Neural cell (in vitro differentiated cells): ENCODE results near the gene ABCA2. TPM values are rescaled to one million over a fixed set of nuclear protein-coding genes. Genes with fewer than 3 reads are reported as not detected.
A peak's percentile ranks its signal among the peaks of the same experiment; 100 is the strongest.

ENCODE experiments used
- H2AFZ ChIP-seq: fragments of 200-600, 300-800 bp; sonication (generic), shearing (Covaris generic); 2 replicates; pipeline ENCODE4 v1.6.0; 2014; ENCODE audit warnings: low read depth, mild to moderate bottlenecking, antibody characterized with exemption, low read length, moderate library complexity
- H3F3A ChIP-seq: fragments of 200-600 bp; shearing (Covaris generic); 2 replicates; pipeline ENCODE4 v1.6.1; 2016; ENCODE audit warnings: mild to moderate bottlenecking, moderate library complexity, mixed read lengths, antibody characterized with exemption, low read length; ENCODE audit not compliant: insufficient read depth, poor library complexity, severe bottlenecking
- H3K27ac ChIP-seq: fragments of 200-600, 300-800 bp; sonication (generic), shearing (Covaris generic); 2 replicates; pipeline ENCODE4 v1.5.1; 2014; ENCODE audit warnings: mild to moderate bottlenecking, low read length, moderate library complexity
- H3K27me3 ChIP-seq: fragments of 300-800, 200-600 bp; sonication (generic), shearing (Covaris generic); 2 replicates; pipeline ENCODE4 v1.6.0; 2014; ENCODE audit warnings: mild to moderate bottlenecking, low read depth, low read length, moderate library complexity; ENCODE audit not compliant: insufficient read depth
- H3K36me3 ChIP-seq: fragments of 300-800, 200-600 bp; sonication (generic), shearing (Covaris generic); 2 replicates; pipeline ENCODE4 v1.5.1; 2014; ENCODE audit warnings: mild to moderate bottlenecking, antibody characterized with exemption, low read length, moderate library complexity; ENCODE audit not compliant: insufficient read depth
- H3K4me2 ChIP-seq: fragments of 300-800, 200-600 bp; sonication (generic), shearing (Covaris generic); 2 replicates; pipeline ENCODE4 v1.6.0; 2014; ENCODE audit warnings: mild to moderate bottlenecking, low read length
- H3K4me3 ChIP-seq: fragments of 300-800, 200-600 bp; sonication (generic), shearing (Covaris generic); 2 replicates; pipeline ENCODE4 v1.5.1; 2014; ENCODE audit warnings: mild to moderate bottlenecking, low read length, moderate library complexity
- H3K79me2 ChIP-seq: fragments of 200-600 bp; shearing (Covaris generic); replicated peaks from 2 replicates; pipeline ENCODE4 v1.6.0; 2014; ENCODE audit warnings: mild to moderate bottlenecking, low read length, moderate library complexity; ENCODE audit not compliant: insufficient read depth
- H3K9ac ChIP-seq: fragments of 300-800, 200-600 bp; sonication (generic), shearing (Covaris generic); 2 replicates; pipeline ENCODE4 v1.6.1; 2016; ENCODE audit warnings: mild to moderate bottlenecking, low read length, mixed read lengths
- H3K9me2 ChIP-seq: fragments of 200-600 bp; shearing (Covaris generic); 2 replicates; pipeline ENCODE4 v1.6.1; 2016; ENCODE audit warnings: mild to moderate bottlenecking, low read length, mixed read lengths; ENCODE audit not compliant: insufficient read depth
- H3K9me3 ChIP-seq: fragments of 200-600, 300-800 bp; sonication (generic), shearing (Covaris generic); 2 replicates; pipeline ENCODE4 v1.6.1; 2016; ENCODE audit warnings: mild to moderate bottlenecking, mixed run types, low read length, moderate library complexity, mixed read lengths
- H4K20me1 ChIP-seq: fragments of 200-600 bp; shearing (Covaris generic); 2 replicates; pipeline ENCODE4 v1.6.1; 2016; ENCODE audit warnings: mild to moderate bottlenecking, mixed run types; ENCODE audit not compliant: insufficient read depth
- EP300 ChIP-seq: fragments of 450-650 bp; conservative IDR thresholded peaks from 2 replicates; pipeline ENCODE4 v1.6.1; 2014; ENCODE audit warnings: antibody characterized with exemption, mild to moderate bottlenecking, moderate library complexity; ENCODE audit not compliant: poor library complexity, severe bottlenecking
- EZH2 ChIP-seq: fragments of 200-600, 300-800 bp; shearing (Covaris generic), sonication (generic); IDR thresholded peaks from 2 replicates; pipeline ENCODE4 v1.6.1; 2014; ENCODE audit warnings: antibody characterized with exemption, low read length, borderline replicate concordance, mild to moderate bottlenecking; ENCODE audit not compliant: insufficient read depth, poor library complexity, severe bottlenecking
- MXI1 ChIP-seq: fragments of 450-650 bp; conservative IDR thresholded peaks from 2 replicates; pipeline ENCODE4 v1.6.1; 2014; ENCODE audit warnings: antibody characterized with exemption, mild to moderate bottlenecking; ENCODE audit not compliant: poor library complexity, severe bottlenecking
- POLR2AphosphoS5 ChIP-seq: IDR thresholded peaks from 2 replicates; pipeline ENCODE4 v1.6.1; 2012
- RAD21 ChIP-seq: fragments of 450-650 bp; conservative IDR thresholded peaks from 2 replicates; pipeline ENCODE4 v1.6.1; 2014; ENCODE audit warnings: antibody characterized with exemption, mild to moderate bottlenecking, moderate library complexity
- REST ChIP-seq: IDR thresholded peaks from 2 replicates; pipeline ENCODE4 v1.6.1; 2012; ENCODE audit warnings: borderline replicate concordance
- SMC3 ChIP-seq: fragments of 450-650 bp; conservative IDR thresholded peaks from 2 replicates; pipeline ENCODE4 v1.6.1; 2014; ENCODE audit warnings: antibody characterized with exemption, mild to moderate bottlenecking, moderate library complexity; ENCODE audit not compliant: poor library complexity
- TAF1 ChIP-seq: IDR thresholded peaks from 2 replicates; pipeline ENCODE4 v1.6.1; 2012; ENCODE audit warnings: low read depth
- polyA plus RNA-seq: library from polyadenylated mRNA; depleted of rRNA; stranded (reverse); fragments of >200 nt; gene quantifications from 2 replicates; pipeline ENCODE4 v1.2.3, GENCODE V29; 2014
- TF ChIP-seq, protein P1 (sequence below): fragments of 450-650 bp; IDR thresholded peaks from 2 replicates; pipeline ENCODE4 v1.5.1; 2014; ENCODE audit warnings: antibody characterized with exemption, mild to moderate bottlenecking, moderate library complexity; ENCODE audit not compliant: poor library complexity, severe bottlenecking

The ABCA2 gene
- polyA plus RNA-seq, 1 donor from 2014 or later, result 30.6 TPM

DNA sequence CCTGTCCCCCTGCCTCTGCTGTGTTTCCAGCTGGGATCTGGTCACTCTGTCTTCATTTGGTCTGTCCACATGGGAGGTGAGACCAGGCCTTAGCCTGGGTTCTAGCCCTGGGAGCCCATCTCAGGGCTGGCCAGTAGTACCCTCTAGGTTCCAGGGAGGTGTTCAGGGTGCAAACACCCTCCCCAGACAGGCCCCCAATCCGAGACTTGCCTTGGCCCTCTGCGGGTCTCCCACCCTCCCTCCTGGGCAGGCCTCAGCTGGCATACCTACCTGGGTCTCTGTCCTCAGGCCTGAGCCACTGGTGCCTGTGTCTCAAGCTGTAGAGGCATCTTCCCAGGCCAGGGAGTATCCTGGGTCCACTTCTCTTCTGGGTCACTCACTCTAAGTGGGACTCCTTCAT is 43.2 kb upstream of the ABCA2 start:
- Histone ChIP-seq H3K27ac (no peak overlapping the region), H3K9me3 (no peaks in the 10 kb centered on the region), H3K4me2 (no peak overlapping the region), H3K4me3 (no peak overlapping the region), H3K27me3 (peaks cover 29% of the 10 kb centered on the region), H3K79me2 (no peaks in the 10 kb centered on the region), H3K36me3 (no peaks in the 10 kb centered on the region), H3K9me2 (no peaks in the 10 kb centered on the region), H3F3A (no peaks in the 10 kb centered on the region), H4K20me1 (no peaks in the 10 kb centered on the region), H2AFZ (no peak overlapping the region), H3K9ac (no peak overlapping the region)
- no peak for TF ChIP-seq RAD21
- no peak for TF ChIP-seq SMC3
- TF ChIP-seq TAF1, result no peak
- TF ChIP-seq MXI1, result no peak
- no peak for TF ChIP-seq EZH2
- TF ChIP-seq, protein P1, sequence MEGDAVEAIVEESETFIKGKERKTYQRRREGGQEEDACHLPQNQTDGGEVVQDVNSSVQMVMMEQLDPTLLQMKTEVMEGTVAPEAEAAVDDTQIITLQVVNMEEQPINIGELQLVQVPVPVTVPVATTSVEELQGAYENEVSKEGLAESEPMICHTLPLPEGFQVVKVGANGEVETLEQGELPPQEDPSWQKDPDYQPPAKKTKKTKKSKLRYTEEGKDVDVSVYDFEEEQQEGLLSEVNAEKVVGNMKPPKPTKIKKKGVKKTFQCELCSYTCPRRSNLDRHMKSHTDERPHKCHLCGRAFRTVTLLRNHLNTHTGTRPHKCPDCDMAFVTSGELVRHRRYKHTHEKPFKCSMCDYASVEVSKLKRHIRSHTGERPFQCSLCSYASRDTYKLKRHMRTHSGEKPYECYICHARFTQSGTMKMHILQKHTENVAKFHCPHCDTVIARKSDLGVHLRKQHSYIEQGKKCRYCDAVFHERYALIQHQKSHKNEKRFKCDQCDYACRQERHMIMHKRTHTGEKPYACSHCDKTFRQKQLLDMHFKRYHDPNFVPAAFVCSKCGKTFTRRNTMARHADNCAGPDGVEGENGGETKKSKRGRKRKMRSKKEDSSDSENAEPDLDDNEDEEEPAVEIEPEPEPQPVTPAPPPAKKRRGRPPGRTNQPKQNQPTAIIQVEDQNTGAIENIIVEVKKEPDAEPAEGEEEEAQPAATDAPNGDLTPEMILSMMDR, result no peak
- TF ChIP-seq REST, result no peak
- no peak for TF ChIP-seq EP300
- TF ChIP-seq POLR2AphosphoS5, result no peak

GRCh38 chr9:137070906-137071275 is 42.9 kb upstream of the ABCA2 start:
- Histone ChIP-seq H3K4me2 (no peak overlapping the region), H3K9ac (no peak overlapping the region), H3F3A (no peaks in the 10 kb centered on the region), H3K4me3 (peak overlapping the region; percentile 59), H3K36me3 (no peaks in the 10 kb centered on the region), H3K9me2 (no peaks in the 10 kb centered on the region), H2AFZ (no peak overlapping the region), H3K79me2 (no peaks in the 10 kb centered on the region), H3K27me3 (peaks cover 25% of the 10 kb centered on the region), H3K27ac (no peak overlapping the region), H4K20me1 (no peaks in the 10 kb centered on the region), H3K9me3 (no peaks in the 10 kb centered on the region)
- TF ChIP-seq MXI1 (no peak), EZH2 (no peak), SMC3 (no peak), EP300 (no peak), POLR2AphosphoS5 (no peak), RAD21 (no peak), TAF1 (no peak), REST (no peak)
- TF ChIP-seq, protein P1, result no peak
